SK-N-DZ (cell line): ENCODE data around the gene SRD5A3.

ENCODE experiments used
- DNase-seq: peaks from one replicate; pipeline ENCODE4 v3.0.0-alpha.2; 2015; ENCODE audit warnings: low spot score
- small RNA-seq, 2 experiments: library from RNA; depleted of rRNA; stranded (forward); fragments of <200 nt; gene quantifications; one replicate each; pipeline ENCODE3, GENCODE V24; 2014

The SRD5A3 gene

GRCh38 chr4:55407119-55407518 lies 61.1 kb downstream of the SRD5A3 start:
- DNase-seq: no peak

GRCh38 chr4:55407764-55408163 lies 61.7 kb downstream of the SRD5A3 start:
- no peak for DNase-seq

- DNase-seq: no peak
These were observed 63.6 kb downstream of the SRD5A3 start for GRCh38 chr4:55409468-55410171.

GRCh38 chr4:55410431-55410830 lies 64.4 kb downstream of the SRD5A3 start:
- no peak for DNase-seq

- no peak for DNase-seq
These were observed 65.6 kb downstream of the SRD5A3 start for GRCh38 chr4:55411621-55412020.

GRCh38 chr4:55416176-55416575 lies 70.1 kb downstream of the SRD5A3 start:
- DNase-seq: no peak

Small RNAs within 50 kb of the gene (small RNA-seq; reads per million reads assigned to genes)
- 0 reads per million in 2 experiments for gene RF00019
